GM11168 (cell line): ENCODE results near the gene TEAD1.

Source experiments
- in situ Hi-C: fragments of 300-500 bp; cut with MboI; formaldehyde crosslinking; loops from one replicate; pipeline ENCODE4 v1.12.0; 2022; ENCODE audit warnings: low sequenced_read_pairs; ENCODE audit not compliant: unreplicated experiment

The TEAD1 gene

GRCh38 chr11:12673924-12674570 lies at the start of gene TEAD1:
Gene TEAD1 (plus strand): TSS chr11:12674421.
- in situ Hi-C loops = no loop called here

DNA sequence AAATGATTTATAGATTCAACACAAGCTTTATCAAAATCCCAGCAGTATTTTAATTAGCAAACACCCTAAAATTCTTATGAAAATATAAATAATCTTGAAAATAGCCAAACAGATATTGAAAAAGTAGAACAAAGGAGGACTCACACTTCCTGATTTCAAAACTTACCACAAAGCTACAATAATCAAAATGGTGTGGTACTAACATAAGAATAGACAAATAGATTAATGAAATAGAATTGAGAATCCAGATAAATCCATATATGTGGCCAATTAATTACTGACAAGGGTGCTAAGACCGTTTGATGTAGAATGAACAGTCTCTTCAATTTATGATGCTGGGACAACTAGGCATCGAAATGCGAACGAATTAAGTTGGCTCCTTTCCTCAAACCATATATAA lies 49.6 kb upstream of the TEAD1 start:
- in situ Hi-C loops = no loop called here

DNA sequence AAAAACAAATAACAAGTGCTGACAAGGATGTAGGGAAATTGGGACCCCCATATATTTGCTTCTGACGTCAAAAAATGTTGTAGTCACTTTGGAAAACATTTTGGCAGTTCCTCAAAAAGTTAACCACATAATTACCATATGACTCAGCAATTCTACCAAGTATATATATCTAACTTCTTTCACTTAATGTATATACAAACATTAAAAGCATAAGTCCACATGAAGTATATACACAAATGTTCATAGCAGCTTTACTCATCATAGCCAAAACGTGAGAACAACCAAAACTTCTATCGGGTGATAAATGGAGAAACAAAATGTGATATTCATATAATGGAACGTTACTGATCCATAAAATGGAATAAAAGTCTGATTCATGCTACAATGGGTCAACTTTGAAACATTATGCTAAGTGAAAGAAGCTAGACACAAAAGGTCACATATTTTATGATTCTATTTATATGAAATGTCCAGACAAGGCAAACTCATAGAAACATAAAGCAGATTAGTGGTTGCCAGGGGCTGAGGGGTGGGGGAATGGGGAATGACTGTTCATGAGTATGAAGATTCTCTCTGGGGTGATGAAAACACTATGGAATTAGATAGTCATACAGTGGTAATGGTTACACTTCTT lies 48.7 kb upstream of the TEAD1 start:
- in situ Hi-C loops = no loop called here

- in situ Hi-C loops = no loop called here
These were observed 47.6 kb upstream of the TEAD1 start for GRCh38 chr11:12626616-12627015.

DNA sequence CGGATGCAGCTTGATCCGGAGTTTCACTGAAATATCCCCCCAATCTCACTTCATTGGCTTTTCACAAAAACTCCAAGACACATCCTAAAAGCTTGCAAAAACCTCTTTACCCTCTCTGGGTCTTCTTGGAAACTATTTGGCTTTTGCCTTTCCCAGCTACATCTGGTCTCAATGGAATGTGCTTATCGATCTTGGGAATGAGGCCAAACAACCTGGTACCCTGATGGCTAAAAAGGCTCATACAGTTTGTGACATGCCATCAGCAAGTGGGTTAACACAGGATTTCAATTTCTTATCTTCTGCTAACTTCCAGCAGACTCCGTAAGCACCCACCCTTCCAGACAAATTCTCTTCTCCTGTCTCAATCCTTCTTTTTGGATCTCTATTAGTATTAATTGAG lies 45.9 kb upstream of the TEAD1 start:
- in situ Hi-C loops = no loop called here

GRCh38 chr11:12629601-12630313 lies 44.5 kb upstream of the TEAD1 start:
- in situ Hi-C loops = no loop called here

DNA sequence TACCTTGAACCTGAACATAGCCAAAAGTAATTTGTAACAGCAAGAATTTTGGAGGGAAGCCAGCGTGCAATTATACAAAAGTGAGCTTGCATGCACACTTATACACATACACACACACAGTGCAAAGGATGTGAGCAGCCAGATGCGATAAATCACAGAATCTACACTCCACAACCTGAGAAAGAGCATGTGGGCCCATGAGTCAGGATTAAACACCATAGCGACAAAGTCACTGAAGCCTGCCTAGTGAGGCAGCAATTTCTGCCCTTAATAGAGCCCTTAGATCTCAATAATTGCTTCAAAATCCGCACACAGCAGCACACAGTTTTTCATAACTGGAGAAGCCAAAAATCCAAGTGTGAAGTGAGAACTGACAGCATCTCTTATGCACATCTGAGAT lies 42.6 kb upstream of the TEAD1 start:
- in situ Hi-C loops = no loop called here

DNA sequence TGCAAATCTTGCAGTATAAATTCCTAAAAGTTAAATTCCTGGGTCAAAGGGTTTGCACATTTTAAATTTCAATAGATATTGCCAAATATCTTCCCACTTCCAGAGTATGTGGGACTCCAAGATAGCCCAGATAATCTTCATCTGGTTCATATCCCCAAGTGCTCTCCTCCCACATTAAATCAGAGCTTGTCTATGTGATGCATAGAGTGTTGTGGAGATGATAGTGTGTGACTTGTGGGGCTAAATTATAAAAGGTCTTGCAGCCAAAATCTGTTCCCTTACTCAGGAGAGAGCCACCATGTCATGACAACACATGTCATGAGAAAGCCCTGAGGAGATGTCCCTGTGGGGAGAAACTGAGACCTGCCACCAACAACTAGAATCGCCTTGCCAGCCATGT lies 39.9 kb upstream of the TEAD1 start:
- in situ Hi-C loops = no loop called here

- in situ Hi-C loops = no loop called here
These were observed 37.3 kb upstream of the TEAD1 start for GRCh38 chr11:12636871-12637410.

- in situ Hi-C loops = no loop called here
These were observed 34.8 kb upstream of the TEAD1 start for GRCh38 chr11:12639388-12639787.

- in situ Hi-C loops = no loop called here
These were observed 33.9 kb upstream of the TEAD1 start for GRCh38 chr11:12640355-12640754.

GRCh38 chr11:12640926-12641849 lies 33.0 kb upstream of the TEAD1 start:
- in situ Hi-C loops = no loop called here

DNA sequence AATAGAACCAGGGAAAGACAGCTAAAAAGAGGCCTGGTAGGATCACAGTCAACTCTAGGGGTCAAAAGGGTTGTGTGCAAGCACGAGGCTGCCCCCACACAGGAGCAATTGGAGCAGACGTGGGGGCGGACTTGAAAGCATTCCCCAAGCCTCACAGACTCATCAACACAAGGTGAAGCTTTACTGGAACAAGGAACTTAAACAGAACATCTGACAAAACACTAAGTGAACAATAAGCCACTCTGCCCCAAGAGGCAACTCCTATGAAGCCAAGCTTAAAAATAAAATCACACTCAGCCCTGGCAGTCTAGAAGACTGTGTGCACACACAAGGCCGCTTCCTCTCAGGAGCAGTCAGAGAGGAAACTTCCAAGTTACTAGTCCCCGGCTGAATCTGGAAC lies 32.2 kb upstream of the TEAD1 start:
- in situ Hi-C loops = no loop called here

GRCh38 chr11:12642806-12643428 lies 31.3 kb upstream of the TEAD1 start:
- in situ Hi-C loops = no loop called here

DNA sequence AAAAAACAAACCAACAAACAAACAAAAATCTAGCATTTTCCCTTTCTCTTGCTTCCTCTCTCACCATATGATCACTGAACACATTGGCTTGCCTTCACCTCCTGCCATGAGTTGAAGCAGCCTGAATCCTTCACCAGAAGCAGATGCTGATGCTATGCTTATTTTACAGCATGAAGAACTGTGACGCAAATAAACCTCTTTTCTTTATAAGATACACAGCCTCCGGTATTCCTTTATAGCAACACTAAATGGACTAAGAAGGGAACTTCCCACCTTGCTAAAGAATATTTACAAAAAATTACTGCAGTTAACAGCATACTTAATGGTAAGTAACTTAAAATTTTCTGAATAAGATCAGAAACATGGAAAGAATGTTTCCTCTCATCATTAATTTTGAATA lies 27.7 kb upstream of the TEAD1 start:
- in situ Hi-C loops = no loop called here

DNA sequence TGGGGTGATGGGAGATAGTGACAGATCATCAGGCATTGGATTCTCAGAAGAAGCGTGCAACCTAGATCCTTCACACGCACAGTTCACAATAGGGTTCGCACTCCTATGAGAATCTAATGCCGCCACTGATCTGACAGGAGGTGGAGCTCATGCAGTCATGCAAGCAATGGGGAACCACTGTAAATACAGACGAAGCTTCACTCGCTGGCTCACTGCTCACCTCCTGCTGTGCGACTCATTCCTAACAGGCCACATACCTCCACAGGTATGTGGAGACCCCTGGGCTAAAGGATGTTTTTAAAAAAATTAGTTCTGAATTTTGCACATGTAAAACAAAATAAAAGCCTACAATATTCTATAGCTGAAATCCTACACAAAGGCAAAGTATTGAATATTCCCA lies 20.5 kb upstream of the TEAD1 start:
- in situ Hi-C loops = no loop called here

DNA sequence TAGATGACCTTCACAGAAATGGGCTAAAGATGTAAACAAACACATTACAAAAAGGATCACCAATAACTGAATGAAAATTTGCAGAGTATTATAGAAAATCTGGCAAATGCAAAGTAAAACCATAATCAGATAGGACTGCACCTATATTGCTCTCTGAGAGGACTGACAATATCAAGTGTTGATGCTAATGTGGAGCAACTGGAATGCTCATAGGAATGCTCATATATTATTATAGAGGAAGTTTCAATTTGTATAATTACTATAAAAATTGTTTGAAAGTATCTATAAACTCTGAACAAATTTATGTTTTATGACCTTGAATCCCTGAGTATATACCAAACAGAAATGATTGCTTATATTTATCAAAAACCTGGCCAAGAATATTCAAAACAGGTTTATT lies 18.4 kb upstream of the TEAD1 start:
- in situ Hi-C loops = no loop called here

- in situ Hi-C loops = no loop called here
These were observed 16.9 kb upstream of the TEAD1 start for GRCh38 chr11:12657336-12657735.

- in situ Hi-C loops = no loop called here
These were observed 16.2 kb upstream of the TEAD1 start for GRCh38 chr11:12657981-12658380.

DNA sequence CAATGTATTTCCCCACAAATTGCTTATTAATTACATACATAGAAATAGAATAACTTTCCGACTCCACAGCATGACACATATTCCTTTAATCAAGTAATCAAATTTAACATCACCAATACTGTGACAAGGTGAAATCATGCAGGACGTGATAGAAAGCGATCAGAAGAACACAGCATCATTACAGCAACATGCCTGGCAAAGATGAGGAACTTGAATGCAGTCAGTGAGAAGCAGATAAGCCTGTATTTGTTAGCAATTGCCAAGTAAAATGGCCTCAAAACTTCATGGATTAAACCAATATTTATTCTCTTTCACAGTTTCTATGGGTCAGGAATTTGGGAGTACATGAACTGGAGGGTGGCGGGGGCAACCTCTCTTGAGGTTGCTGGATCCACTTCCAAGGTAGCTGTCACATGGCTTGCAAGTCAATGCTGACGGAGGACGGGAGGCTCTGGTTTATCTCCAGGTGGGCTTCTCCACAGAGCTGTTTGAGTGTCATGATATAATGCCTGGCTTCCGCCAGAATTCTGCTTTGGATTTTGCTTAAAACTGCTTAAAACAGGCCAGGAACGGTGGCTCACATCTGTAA lies 12.0 kb upstream of the TEAD1 start:
- in situ Hi-C loops = no loop called here
